Measurements from ENCODE around the gene PHLDB1. TPM values are rescaled to one million over a fixed set of nuclear protein-coding genes. Genes with fewer than 3 reads are reported as not detected.
A peak's percentile ranks its signal among the peaks of the same experiment; 100 is the strongest.

Gene PHLDB1
- total RNA-seq, 3 donors from 2014 or later, result 79.4 to 116 (median 115) TPM

DNA sequence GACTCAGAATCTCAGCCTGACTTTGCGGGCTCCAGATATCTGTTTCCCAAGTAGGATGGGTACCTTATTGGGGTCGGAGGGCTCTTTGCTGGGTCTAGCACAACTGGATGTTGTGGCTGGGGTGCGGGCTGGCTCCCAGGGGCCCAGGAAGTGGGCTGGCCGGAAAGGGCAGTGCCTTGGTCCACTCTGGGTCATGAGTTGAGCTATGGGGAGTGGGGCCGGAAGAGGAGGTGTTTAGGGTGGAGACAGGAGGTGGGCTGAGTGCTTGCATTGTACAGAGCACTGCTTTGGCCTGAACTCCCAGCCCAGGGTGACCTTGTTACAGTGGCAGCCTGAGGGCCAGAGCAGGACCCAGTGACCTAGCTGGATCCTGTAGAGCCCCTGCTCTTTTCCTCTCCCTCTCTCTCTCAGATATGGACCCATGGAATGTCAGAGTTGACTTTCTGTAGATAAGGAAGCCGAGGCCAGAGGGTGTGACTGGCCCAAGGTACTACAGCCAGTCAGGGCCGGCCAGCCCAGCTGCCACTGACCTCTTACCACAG, 13.2 kb downstream of the PHLDB1 start:
- TF ChIP-seq, protein P1, sequence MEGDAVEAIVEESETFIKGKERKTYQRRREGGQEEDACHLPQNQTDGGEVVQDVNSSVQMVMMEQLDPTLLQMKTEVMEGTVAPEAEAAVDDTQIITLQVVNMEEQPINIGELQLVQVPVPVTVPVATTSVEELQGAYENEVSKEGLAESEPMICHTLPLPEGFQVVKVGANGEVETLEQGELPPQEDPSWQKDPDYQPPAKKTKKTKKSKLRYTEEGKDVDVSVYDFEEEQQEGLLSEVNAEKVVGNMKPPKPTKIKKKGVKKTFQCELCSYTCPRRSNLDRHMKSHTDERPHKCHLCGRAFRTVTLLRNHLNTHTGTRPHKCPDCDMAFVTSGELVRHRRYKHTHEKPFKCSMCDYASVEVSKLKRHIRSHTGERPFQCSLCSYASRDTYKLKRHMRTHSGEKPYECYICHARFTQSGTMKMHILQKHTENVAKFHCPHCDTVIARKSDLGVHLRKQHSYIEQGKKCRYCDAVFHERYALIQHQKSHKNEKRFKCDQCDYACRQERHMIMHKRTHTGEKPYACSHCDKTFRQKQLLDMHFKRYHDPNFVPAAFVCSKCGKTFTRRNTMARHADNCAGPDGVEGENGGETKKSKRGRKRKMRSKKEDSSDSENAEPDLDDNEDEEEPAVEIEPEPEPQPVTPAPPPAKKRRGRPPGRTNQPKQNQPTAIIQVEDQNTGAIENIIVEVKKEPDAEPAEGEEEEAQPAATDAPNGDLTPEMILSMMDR (IDR thresholded peaks at IDR 0.05), result no peak
- Histone ChIP-seq H3K4me3 (no peak overlapping the region), H3K9me3 (no peaks in the 10 kb centered on the region), H3K36me3 (ENCODE audit: low read depth) (no peaks in the 10 kb centered on the region), H3K4me1 (ENCODE audit: low read depth) (peaks cover 16% of the 10 kb centered on the region)
- DNase-seq (peak in 1 of 3 donors; percentile 43), ATAC-seq (peak; percentile 14)
- intact Hi-C loops (cut with DNase I, micrococcal nuclease), result no loop called here

GRCh38 chr11:118621071-118621783, 13.8 kb downstream of the PHLDB1 start:
- Histone ChIP-seq H3K4me3 (no peak overlapping the region), H3K4me1 (ENCODE audit: low read depth) (peaks cover 16% of the 10 kb centered on the region)

GRCh38 chr11:118621784-118622375, 14.5 kb downstream of the PHLDB1 start:
- no peak for ATAC-seq
- no peak overlapping the region for H3K4me3 ChIP-seq
- DNase-seq, result peak in 2 of 3 donors; percentile 28 to 39
- no peaks in the 10 kb centered on the region for H3K9me3 ChIP-seq
- H3K4me1 ChIP-seq (ENCODE audit: low read depth), result peaks cover 16% of the 10 kb centered on the region
- intact Hi-C loops (cut with DNase I, micrococcal nuclease), result no loop called here
- TF ChIP-seq, protein P1 (IDR thresholded peaks at IDR 0.05), result no peak
- H3K36me3 ChIP-seq (ENCODE audit: low read depth), result no peaks in the 10 kb centered on the region

More at GRCh38 chr11:118621071-118621783, 13.8 kb downstream of the PHLDB1 start:
- TF ChIP-seq, protein P1 (IDR thresholded peaks at IDR 0.05), result no peak
- DNase-seq, result peak; percentile 82 to 91 (median 86)
- intact Hi-C loops (cut with DNase I, micrococcal nuclease), result no loop called here
- no peaks in the 10 kb centered on the region for H3K36me3 ChIP-seq (ENCODE audit: low read depth)
- no peaks in the 10 kb centered on the region for H3K9me3 ChIP-seq
- ATAC-seq, result peak; percentile 86

DNA sequence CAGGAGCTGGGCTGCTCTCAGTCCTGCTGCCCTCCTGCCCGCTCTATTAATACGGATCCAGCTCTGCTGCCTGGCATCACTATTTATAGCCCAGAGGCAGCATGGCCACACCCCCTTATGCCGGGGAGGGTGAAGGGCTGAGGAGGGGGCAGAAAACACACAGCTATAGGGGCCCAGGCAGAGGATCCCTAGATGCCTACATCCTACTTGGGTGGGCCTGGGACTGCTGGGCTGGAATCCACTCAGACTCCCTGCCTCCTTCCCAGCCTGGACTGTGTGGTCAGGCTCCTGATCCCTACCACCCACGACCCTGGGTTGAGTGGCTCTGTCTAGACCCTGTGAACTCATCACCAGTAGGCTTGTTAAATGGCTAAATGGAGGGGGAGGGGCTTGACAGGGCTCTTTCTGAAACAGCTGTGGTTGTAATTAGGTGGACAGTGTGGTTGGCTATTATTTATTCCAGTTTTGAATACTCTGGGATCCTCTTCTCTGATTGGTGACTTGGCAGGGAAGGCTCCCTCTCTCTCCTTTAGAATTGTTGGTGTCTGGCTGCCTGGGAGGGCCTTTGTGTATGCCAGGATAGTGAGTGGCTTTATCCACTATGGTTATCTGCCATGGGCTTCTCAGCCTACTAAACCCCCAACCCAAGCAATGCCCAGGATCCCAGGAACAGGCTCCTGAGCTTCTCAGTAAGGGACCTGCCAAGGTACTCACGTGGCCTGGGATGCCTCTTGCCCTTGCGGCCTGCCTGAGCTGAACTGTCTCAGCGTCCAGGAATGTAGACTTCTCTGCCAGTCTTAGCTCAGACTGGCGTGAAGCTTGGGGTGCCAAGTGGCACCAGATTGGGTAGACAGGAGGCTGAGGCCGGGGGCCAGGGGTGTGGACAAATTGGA, 15.2 kb downstream of the PHLDB1 start:
- peaks cover 13% of the 10 kb centered on the region for H3K4me1 ChIP-seq (ENCODE audit: low read depth)
- no peaks in the 10 kb centered on the region for H3K36me3 ChIP-seq (ENCODE audit: low read depth)
- peak in 1 of 3 donors; percentile 34 for DNase-seq
- no peaks in the 10 kb centered on the region for H3K9me3 ChIP-seq
- H3K4me3 ChIP-seq, result no peak overlapping the region
- TF ChIP-seq, protein P1 (IDR thresholded peaks at IDR 0.05), result no peak
- no peak for ATAC-seq
- intact Hi-C loops (cut with DNase I, micrococcal nuclease), result no loop called here

DNA sequence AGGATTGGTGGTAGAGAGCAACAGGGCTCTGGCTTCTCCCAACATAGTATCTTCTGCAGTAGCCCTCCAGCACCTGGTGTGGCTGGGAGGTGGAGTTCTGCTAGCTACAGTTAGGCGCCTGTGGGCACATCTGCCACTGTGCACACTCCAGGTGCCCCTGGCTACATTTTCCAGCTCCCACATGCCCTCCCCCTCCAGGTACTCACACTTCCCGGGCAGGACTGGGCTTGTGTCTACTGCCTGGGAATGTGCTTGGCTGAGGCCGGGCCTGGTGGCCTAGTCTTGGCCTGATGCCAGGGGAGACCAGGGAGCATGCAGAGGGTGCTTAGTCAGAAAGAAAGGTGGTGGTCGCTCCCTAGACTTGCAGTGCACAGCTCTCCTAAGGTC, 15.8 kb downstream of the PHLDB1 start:
- H3K36me3 ChIP-seq (ENCODE audit: low read depth), result no peaks in the 10 kb centered on the region
- TF ChIP-seq, protein P1 (IDR thresholded peaks at IDR 0.05), result no peak
- peaks cover 12% of the 10 kb centered on the region for H3K4me1 ChIP-seq (ENCODE audit: low read depth)
- DNase-seq (peak in 1 of 3 donors; percentile 45), ATAC-seq (no peak)
- intact Hi-C loops (cut with DNase I, micrococcal nuclease), result no loop called here
- no peak overlapping the region for H3K4me3 ChIP-seq
- H3K9me3 ChIP-seq, result no peaks in the 10 kb centered on the region

All from mucosa of descending colon (tissue), 3 donors.